Medulla oblongata (tissue), 1 donor: Measurements from ENCODE around the gene ARFGAP2.
A peak's percentile ranks its signal among the peaks of the same experiment; 100 is the strongest.
"Not testable (repeated sequence)": the region's sequence is repeated elsewhere in the genome, so short reads cannot be mapped to it uniquely, and the experiment has no call there.

Source experiments
- DNase-seq: peaks from one replicate; pipeline ENCODE4 v3.0.0-alpha.2; 2015; ENCODE audit errors: extremely low spot score

The ARFGAP2 gene

DNA sequence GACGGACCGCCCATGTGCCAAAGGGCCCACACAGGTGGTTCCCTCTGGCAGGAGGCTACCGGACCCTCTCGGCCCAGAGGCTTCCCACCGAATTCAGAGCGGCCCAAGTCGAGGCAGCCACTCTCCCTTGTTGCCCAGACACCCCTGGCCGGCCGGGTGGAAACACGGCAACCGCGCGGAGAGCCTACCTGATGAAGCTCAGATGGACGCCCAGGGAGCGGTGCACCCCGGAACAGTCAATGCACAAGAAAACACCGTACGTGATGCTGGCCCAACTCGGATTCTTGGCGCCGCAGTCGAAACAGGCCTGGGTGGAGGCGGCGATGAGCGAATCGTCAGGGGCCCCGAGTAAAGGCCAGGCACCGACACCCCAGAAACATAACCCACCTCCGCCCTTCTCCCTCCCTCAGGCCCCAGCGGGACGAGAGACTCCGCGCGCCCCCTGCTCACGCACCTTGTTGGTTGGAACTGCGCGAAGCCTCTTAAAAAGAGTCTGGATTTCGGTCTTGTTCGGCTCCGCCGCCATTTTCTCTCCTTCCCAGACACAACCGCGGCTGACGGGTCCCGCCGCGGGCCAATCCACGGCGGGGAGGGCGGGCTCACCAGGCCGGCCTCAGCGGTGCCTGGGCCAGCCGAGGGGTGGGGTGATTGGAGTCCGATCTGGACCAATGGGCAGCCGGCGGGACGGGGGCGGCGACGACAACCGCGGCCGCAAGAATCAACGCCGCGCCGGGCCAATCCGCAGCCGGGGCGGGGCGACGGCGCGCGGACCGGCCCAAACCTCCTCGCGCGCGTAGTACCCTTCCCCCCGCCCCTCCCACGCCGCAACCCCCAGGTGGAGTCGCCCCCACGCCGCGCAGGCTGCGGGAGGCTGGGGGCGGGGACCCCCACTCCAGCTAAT, at the start of gene ARFGAP2:
TSS of gene ARFGAP2 (minus strand) at position 552 of the 901 bp plus-strand sequence. CDS start at position 526, 26 bp downstream.
- peak; percentile 98 for DNase-seq

DNA sequence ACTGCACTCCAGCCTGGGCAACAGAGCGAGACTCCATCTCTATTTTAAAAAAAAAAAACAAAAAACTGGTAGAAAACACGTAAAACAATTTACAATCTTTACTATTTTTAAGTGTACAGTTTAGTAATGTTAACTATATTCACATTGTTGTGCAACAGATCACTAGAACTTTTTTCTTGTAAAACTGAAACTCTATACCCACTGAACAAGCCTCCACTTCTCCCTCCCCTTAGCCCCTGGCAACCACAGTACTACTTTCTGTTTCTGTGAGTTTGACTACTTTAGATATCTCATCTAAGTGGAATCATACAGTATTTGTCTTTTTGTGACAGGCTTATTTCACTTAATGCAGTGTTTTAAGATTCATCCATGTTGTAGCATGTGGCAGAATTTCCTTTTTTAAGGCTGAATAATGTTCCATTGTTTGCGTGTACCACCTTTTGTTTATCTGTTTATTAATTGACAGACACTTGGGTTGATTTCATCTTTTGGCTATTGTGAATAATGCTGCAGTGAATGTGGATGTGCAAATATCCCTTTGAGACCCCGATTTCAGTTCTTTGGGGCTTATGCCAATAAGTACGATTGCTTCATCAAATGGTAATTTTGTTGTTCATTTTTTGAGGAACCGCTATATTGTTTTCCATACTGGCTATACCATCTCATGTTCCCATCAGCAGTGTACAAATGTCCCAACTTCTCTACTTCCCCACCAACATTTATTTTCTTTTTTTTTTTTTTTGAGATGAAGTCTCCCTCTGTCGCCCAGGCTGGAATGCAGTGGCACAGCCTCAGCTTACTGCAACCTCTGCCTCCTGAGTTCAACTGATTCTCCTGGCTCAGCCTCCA, 49.1 kb upstream of the ARFGAP2 start:
- DNase-seq, result no peak

- no peak for DNase-seq
These were observed 46.0 kb upstream of the ARFGAP2 start for GRCh38 chr11:47222696-47223095.

DNA sequence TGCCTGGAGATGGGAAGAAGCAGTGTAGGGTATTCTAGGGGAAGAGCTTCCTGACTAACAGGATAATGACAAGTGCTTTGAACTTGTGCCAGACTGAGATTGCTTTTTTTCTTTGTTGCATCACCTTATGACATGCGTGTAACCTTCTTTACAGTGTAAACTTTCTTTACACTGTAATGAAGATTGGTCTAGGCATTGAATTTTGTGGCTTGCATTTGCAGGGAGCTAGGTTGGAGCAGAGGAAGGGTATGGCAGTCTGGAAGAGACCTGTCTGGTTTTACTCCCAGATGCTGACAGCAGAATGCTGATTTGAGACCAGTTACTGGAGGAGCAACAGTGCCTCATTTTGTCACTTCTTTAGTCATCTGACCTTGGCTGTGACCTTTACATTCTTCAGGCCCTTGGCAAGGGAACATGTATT, 43.7 kb upstream of the ARFGAP2 start:
- no peak for DNase-seq

DNA sequence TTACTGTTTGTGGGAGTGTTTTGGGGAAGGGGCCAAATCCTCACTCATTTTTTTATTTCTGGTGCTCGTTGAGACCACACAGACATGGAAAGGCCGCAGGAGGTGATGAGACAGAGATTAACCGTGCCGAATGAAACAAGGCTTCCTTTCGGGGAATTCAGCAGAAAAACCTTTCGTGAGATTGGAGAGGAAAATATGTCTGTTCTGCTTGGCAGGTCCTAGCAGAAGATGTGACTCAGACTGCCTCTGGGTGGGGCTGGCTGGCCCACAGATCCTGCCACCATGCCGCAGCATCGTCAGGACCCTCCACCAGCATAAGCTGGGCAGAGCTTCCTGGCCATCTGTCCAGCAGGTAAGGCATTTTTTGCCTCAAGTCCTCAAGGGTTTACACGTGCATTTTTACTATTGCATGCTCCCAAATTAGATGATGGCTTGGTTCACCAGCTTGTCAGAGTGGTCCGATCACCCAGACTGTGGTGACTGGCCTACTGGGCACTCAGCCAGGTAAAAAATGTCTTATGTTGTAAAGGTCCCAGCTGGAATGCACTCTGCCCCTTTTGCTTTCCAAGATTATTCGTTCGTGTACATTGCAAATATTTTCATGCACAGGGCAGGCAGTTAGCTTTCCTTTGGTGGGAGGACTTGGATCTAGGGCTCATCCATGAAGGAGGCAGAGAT, 39.6 kb upstream of the ARFGAP2 start:
- DNase-seq, result no peak

DNA sequence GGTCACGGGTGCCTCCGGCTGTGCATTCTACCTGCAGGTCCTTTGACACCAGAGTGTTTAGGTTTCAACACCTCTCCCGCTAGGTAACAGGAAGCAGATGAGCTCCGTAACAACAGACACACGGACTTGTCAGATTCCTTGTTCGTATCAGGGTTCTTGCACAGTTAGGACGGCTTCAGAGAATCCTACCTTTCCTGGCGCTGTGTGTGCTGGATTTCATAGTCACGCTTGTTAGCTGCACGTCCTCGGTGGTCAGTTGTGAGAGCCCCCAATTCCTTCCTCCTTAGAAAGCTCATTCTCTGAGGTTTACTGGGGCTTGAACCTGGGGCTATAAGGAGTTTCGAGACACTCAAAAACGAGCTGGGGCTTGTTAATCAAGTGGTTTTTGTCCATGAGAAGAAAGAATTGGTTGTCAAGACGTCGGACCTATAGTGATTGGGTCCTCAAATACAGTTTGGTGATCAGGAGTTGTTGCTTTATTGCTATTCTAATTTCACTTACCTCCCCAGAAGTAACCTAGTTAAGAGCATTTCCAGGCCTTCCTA, 38.8 kb upstream of the ARFGAP2 start:
- DNase-seq, result peak; percentile 47

GRCh38 chr11:47213950-47214565, 37.4 kb upstream of the ARFGAP2 start:
- peak; percentile 98 for DNase-seq

- no peak for DNase-seq
These were observed 36.3 kb upstream of the ARFGAP2 start for GRCh38 chr11:47212938-47213337.

- no peak for DNase-seq
These were observed 31.9 kb upstream of the ARFGAP2 start for GRCh38 chr11:47208628-47209027.

GRCh38 chr11:47208008-47208552, 31.4 kb upstream of the ARFGAP2 start:
- DNase-seq, result not testable (repeated sequence)

- no peak for DNase-seq
These were observed 30.8 kb upstream of the ARFGAP2 start for GRCh38 chr11:47207459-47207858.

GRCh38 chr11:47206577-47206976, 29.9 kb upstream of the ARFGAP2 start:
- DNase-seq, result not testable (repeated sequence)

DNA sequence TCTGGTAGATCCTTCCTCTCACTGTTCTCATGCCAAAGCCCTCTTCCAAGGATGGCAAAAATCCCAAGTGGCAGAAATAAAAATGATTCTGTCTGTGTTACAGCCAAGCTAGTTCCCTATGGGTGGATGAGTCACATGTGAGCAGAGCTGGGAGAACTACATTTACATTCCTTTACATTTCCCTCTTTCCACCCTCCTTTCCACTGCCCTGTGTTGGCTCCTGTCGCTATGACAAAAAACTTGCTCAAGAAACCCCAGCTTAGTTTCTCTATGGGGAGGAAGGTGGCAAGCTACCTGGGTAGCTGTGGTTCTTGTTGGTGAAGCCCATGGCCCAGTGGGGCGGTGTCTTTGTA, 27.9 kb upstream of the ARFGAP2 start:
- no peak for DNase-seq

DNA sequence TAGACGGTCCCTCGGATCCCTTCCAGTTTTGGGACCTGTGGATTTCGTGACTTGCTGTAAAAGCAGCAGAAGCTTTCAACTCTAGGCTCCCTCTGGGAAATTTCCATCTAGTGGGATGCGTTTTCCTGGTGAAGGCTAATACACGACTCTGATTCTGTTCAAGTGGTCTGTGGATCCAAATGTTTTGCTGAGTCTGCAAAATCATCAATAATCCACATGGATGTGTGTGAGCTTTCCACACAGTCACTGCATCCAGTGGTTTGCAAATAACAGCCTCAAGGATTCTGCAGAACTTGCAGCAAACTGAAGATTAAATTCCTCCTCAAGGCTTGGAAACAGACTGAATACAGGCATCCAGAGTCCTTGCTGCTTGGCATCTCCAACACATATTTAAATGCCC, 25.9 kb upstream of the ARFGAP2 start:
- no peak for DNase-seq

- no peak for DNase-seq
These were observed 24.3 kb upstream of the ARFGAP2 start for GRCh38 chr11:47201015-47201414.

DNA sequence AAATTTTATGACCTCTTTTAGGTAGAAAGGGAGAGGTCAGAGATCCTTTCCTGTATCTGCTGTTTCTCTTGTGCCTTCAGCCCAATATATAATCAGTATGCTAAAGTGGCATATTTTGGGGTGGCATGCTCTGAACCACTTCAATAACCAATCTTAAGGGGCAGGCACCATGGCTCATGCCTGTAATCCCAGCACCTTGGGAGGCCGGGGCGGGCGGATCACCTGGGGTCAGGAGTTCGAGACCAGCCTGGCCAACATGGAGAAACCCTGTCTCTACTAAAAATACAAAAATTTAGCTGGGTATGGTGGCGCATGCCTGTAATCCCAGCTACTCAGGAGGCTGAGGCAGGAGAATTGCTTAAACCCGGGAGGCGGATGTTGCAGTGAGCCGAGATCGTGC, 21.5 kb upstream of the ARFGAP2 start:
- not testable (repeated sequence) for DNase-seq

DNA sequence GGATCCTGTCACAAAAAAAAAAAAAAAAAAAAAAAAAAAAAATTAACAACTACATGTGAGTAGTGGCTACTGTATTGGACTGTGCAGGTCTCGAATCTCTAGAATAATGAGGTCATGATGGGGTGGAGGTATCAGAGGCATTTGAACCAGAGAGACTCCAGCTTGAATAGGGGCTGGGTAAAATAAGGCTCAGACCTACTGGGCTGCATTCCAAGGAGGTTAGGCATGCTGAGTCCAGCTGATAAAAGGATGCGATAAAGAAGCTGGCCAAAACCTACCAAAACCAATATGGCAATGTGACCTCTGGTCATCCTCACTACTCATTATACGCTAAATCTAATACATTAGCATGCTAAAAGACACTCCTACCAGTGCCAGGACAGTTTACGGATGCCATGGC, 15.4 kb upstream of the ARFGAP2 start:
- no peak for DNase-seq

DNA sequence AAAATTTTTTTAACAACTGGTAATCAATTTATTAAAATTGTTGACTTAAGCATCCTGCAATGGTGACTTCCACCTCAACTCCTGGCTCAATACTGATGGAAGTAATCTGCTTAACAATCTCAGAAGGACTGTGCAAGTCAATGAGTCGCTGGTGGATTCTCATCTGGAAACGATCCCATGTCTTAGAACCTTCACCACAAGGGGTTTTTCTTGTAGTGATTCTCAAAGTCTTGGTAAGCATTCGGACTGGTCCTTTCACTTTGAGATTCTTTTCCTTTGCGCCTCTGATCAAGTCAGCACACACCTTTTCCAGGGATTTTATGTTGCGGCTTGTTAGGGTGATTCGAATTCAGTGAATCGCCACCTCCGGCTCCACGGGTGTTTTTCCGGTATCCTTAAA, 14.5 kb upstream of the ARFGAP2 start:
- not testable (repeated sequence) for DNase-seq

DNA sequence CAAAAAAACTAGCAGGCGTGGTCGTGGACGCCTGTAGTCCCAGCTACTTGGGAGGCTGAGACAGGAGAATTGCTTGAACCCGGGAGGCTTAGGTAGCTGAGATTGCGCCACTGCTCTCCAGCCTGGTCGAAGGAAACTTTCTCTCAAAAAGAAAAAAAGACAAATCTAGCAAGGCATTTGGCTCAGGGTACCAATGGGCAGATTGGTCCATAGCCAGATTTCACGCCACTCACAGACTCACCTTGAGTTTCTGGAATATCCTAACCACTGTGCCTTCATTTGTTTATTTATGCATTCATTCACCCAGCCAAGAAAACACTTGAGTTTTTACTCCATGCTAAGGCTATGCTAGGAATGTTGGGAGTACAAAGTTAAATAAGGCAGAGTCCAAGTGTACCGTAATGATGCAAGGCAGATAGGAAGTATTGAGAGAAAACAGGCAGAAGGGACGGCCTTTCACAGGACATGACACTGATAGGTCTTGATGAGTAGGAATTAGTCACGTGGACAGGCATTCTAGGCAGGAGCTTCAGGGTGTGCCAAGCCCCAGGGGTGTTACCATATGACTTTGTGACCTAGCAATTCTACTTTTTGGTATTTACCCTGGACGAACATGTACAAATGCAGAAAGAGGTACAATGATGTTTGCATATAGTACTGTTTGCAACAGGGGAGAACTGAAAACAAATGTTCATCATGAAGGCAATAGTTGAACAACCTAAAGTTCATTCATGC, 12.6 kb upstream of the ARFGAP2 start:
- DNase-seq, result no peak

- DNase-seq, result no peak
These were observed 11.6 kb upstream of the ARFGAP2 start for GRCh38 chr11:47188259-47188658.
